Neural progenitor cell (in vitro differentiated cells): ENCODE data around the gene GORAB. TPM values are rescaled to one million over a fixed set of nuclear protein-coding genes. Genes with fewer than 3 reads are reported as not detected.

Source experiments
- DNase-seq: peaks from one replicate; pipeline ENCODE4 v3.0.0-alpha.2; 2016; ENCODE audit warnings: low spot score
- H2AFZ ChIP-seq: fragments of 200-600 bp; sonication (generic); replicated peaks from 2 replicates; pipeline ENCODE4 v1.6.1; 2016; ENCODE audit warnings: antibody characterized with exemption
- H3F3A ChIP-seq: fragments of 200-600 bp; sonication (generic); 2 replicates; pipeline ENCODE4 v1.6.1; 2016; ENCODE audit warnings: antibody characterized with exemption, low read depth
- H3K27ac ChIP-seq: fragments of 200-600 bp; sonication (generic); 2 replicates; pipeline ENCODE4 v1.5.1; 2016; ENCODE audit warnings: mild to moderate bottlenecking
- H3K27me3 ChIP-seq: fragments of 200-600 bp; sonication (generic); 2 replicates; pipeline ENCODE4 v1.6.1; 2016; ENCODE audit warnings: mild to moderate bottlenecking, moderate library complexity
- H3K36me3 ChIP-seq: fragments of 200-600 bp; sonication (generic); 2 replicates; pipeline ENCODE4 v1.5.1; 2016
- H3K4me1 ChIP-seq: fragments of 200-600 bp; sonication (generic); 2 replicates; pipeline ENCODE4 v1.6.1; 2016; ENCODE audit warnings: mixed run types
- H3K4me2 ChIP-seq: fragments of 200-600 bp; sonication (generic); 2 replicates; pipeline ENCODE4 v1.6.1; 2016
- H3K4me3 ChIP-seq: fragments of 200-600 bp; sonication (generic); 2 replicates; pipeline ENCODE4 v1.5.1; 2016
- H3K79me2 ChIP-seq: fragments of 200-600 bp; sonication (generic); 2 replicates; pipeline ENCODE4 v1.6.1; 2016; ENCODE audit warnings: low read depth
- H3K9ac ChIP-seq: fragments of 200-600 bp; sonication (generic); 2 replicates; pipeline ENCODE4 v1.6.1; 2016
- H3K9me3 ChIP-seq: fragments of 200-600 bp; sonication (generic); 2 replicates; pipeline ENCODE4 v1.5.1; 2016; ENCODE audit warnings: low read depth
- H4K20me1 ChIP-seq: fragments of 200-600 bp; sonication (generic); 2 replicates; pipeline ENCODE4 v1.6.1; 2016; ENCODE audit warnings: low read depth
- H3K27ac Mint-ChIP-seq: 3 replicates; pipeline ENCODE4 v1.8.0; 2021; ENCODE audit warnings: mixed read lengths
- H3K27me3 Mint-ChIP-seq: 2 replicates; pipeline ENCODE4 v1.8.0; 2022; ENCODE audit warnings: low read depth, mild to moderate bottlenecking, inconsistent platforms, moderate library complexity, mixed read lengths; ENCODE audit not compliant: insufficient read depth
- H3K36me3 Mint-ChIP-seq: 3 replicates; pipeline ENCODE4 v1.8.0; 2021; ENCODE audit warnings: mixed read lengths
- H3K4me1 Mint-ChIP-seq: 3 replicates; pipeline ENCODE4 v1.8.0; 2021; ENCODE audit warnings: mixed read lengths
- H3K4me3 Mint-ChIP-seq: 3 replicates; pipeline ENCODE4 v1.8.0; 2021; ENCODE audit warnings: mild to moderate bottlenecking, moderate library complexity, mixed read lengths
- H3K9me3 Mint-ChIP-seq: 3 replicates; pipeline ENCODE4 v1.8.0; 2020; ENCODE audit warnings: mixed read lengths
- CTCF ChIP-seq: fragments of 200-600 bp; sonication (generic); IDR thresholded peaks from 2 replicates; pipeline ENCODE4 v1.5.1; 2017; ENCODE audit warnings: antibody characterized with exemption, mild to moderate bottlenecking
- EZH2 ChIP-seq: fragments of 200-600 bp; sonication (generic); IDR thresholded peaks from 2 replicates; pipeline ENCODE4 v1.6.1; 2017; ENCODE audit warnings: antibody characterized with exemption, mild to moderate bottlenecking, moderate library complexity
- EZH2phosphoT487 ChIP-seq: fragments of 200-600 bp; sonication (generic); IDR thresholded peaks from 2 replicates; pipeline ENCODE4 v1.6.1; 2017; ENCODE audit warnings: antibody characterized with exemption
- total RNA-seq: library from RNA; depleted of rRNA; stranded (reverse); fragments of >200 nt; gene quantifications from 2 replicates; pipeline ENCODE4 v1.2.3, GENCODE V29; 2015; ENCODE audit warnings: low replicate concordance

GORAB gene
- total RNA-seq, 1 donor from 2014 or later: 23.8 TPM

GRCh38 chr1:170592591-170593111 is 60.7 kb downstream of the GORAB start:
- Histone ChIP-seq H3K9ac (no peak overlapping the region), H2AFZ (no peak overlapping the region), H3K4me3 (no peak overlapping the region), H3K9me3 (no peaks in the 10 kb centered on the region), H3K27me3 (peaks cover 39% of the 10 kb centered on the region), H3K4me2 (no peak overlapping the region), H3K4me1 (no peaks in the 10 kb centered on the region), H3K27ac (no peak overlapping the region), H3F3A (no peaks in the 10 kb centered on the region), H4K20me1 (no peaks in the 10 kb centered on the region), H3K79me2 (no peaks in the 10 kb centered on the region), H3K36me3 (no peaks in the 10 kb centered on the region)
- no peak for TF ChIP-seq EZH2
- Mint-ChIP-seq H3K27ac (no peak overlapping the region), H3K4me1 (peaks cover 10% of the 10 kb centered on the region), H3K36me3 (no peaks in the 10 kb centered on the region), H3K27me3 (no peaks in the 10 kb centered on the region), H3K4me3 (no peak overlapping the region), H3K9me3 (no peaks in the 10 kb centered on the region)
- no peak for DNase-seq

GRCh38 chr1:170593173-170594011 is 61.4 kb downstream of the GORAB start:
- H3K27me3 Mint-ChIP-seq: no peaks in the 10 kb centered on the region
- peaks cover 8% of the 10 kb centered on the region for H3K4me1 Mint-ChIP-seq
- H2AFZ ChIP-seq: no peak overlapping the region
- no peaks in the 10 kb centered on the region for H3K36me3 Mint-ChIP-seq
- TF ChIP-seq EZH2phosphoT487 (no peak), CTCF (no peak), EZH2 (no peak)
- no peak overlapping the region for H3K27ac ChIP-seq
- no peak overlapping the region for H3K9ac ChIP-seq
- H4K20me1 ChIP-seq: no peaks in the 10 kb centered on the region
- H3K4me3 ChIP-seq: no peak overlapping the region
- no peaks in the 10 kb centered on the region for H3K4me1 ChIP-seq
- H3K79me2 ChIP-seq: no peaks in the 10 kb centered on the region
- H3K9me3 ChIP-seq: no peaks in the 10 kb centered on the region
- H3F3A ChIP-seq: no peaks in the 10 kb centered on the region
- H3K36me3 ChIP-seq: no peaks in the 10 kb centered on the region
- no peaks in the 10 kb centered on the region for H3K9me3 Mint-ChIP-seq
- H3K27ac Mint-ChIP-seq: no peak overlapping the region
- no peak overlapping the region for H3K4me3 Mint-ChIP-seq
- H3K27me3 ChIP-seq: peaks cover 32% of the 10 kb centered on the region
- H3K4me2 ChIP-seq: no peak overlapping the region
- DNase-seq: no peak

- Mint-ChIP-seq H3K9me3 (no peaks in the 10 kb centered on the region), H3K4me3 (no peak overlapping the region)
These were observed 62.2 kb downstream of the GORAB start for GRCh38 chr1:170594066-170594626.

More at GRCh38 chr1:170594066-170594626, 62.2 kb downstream of the GORAB start:
- no peaks in the 10 kb centered on the region for H3K36me3 Mint-ChIP-seq
- H3K27me3 ChIP-seq: peaks cover 24% of the 10 kb centered on the region
- no peaks in the 10 kb centered on the region for H3F3A ChIP-seq
- no peak overlapping the region for H3K27ac Mint-ChIP-seq
- DNase-seq: no peak
- H2AFZ ChIP-seq: no peak overlapping the region
- no peaks in the 10 kb centered on the region for H4K20me1 ChIP-seq
- H3K4me3 ChIP-seq: no peak overlapping the region
- no peak overlapping the region for H3K9ac ChIP-seq
- TF ChIP-seq CTCF (no peak), EZH2phosphoT487 (no peak), EZH2 (no peak)
- peaks cover 8% of the 10 kb centered on the region for H3K4me1 Mint-ChIP-seq
- no peaks in the 10 kb centered on the region for H3K9me3 ChIP-seq
- H3K27me3 Mint-ChIP-seq: no peaks in the 10 kb centered on the region
- no peaks in the 10 kb centered on the region for H3K4me1 ChIP-seq
- no peak overlapping the region for H3K4me2 ChIP-seq
- H3K27ac ChIP-seq: no peak overlapping the region
- no peaks in the 10 kb centered on the region for H3K79me2 ChIP-seq
- no peaks in the 10 kb centered on the region for H3K36me3 ChIP-seq
